HTR-8/SVneo (cell line): ENCODE results near the gene INPP5K.
A peak's percentile ranks its signal among the peaks of the same experiment; 100 is the strongest.
"Not testable (repeated sequence)": the region's sequence is repeated elsewhere in the genome, so short reads cannot be mapped to it uniquely, and the experiment has no call there.

Source experiments
- DNase-seq: peaks from one replicate; pipeline ENCODE4 v3.0.0; 2011; ENCODE audit warnings: low spot score, mixed read lengths; ENCODE audit not compliant: insufficient read length
- FAIRE-seq: peaks from 2 replicates; lab custom pipeline; 2011; peaks lifted over from hg19 to GRCh38; lab: Jason Lieb, UNC

Gene INPP5K

GRCh38 chr17:1516388-1517161 is at the start of gene INPP5K:
TSS of gene INPP5K (minus strand) at chr17:1516612. CDS start at chr17:1516499, 113 bp downstream.
- DNase-seq (peak; percentile 99), FAIRE-seq (peak; percentile 100)

DNA sequence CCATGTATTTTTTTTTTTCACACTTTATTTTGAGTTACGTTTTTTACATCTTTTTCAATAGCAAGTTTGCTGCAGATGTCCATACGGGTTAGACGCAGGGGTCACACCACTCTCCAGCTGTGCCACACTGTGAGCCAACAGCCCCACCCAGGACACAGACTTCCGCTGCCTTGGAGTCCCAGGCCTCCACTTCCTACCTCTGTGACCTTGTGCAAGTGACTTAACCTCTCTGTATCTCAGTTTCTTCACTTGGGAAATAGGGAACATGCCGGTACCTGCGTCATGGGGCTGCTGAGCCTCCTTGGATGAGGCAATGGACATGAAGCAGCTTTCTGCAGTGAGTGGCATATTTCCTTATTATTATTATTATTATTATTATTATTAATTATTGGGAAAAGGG is 49.5 kb upstream of the INPP5K start:
- FAIRE-seq (no peak), DNase-seq (no peak)

DNA sequence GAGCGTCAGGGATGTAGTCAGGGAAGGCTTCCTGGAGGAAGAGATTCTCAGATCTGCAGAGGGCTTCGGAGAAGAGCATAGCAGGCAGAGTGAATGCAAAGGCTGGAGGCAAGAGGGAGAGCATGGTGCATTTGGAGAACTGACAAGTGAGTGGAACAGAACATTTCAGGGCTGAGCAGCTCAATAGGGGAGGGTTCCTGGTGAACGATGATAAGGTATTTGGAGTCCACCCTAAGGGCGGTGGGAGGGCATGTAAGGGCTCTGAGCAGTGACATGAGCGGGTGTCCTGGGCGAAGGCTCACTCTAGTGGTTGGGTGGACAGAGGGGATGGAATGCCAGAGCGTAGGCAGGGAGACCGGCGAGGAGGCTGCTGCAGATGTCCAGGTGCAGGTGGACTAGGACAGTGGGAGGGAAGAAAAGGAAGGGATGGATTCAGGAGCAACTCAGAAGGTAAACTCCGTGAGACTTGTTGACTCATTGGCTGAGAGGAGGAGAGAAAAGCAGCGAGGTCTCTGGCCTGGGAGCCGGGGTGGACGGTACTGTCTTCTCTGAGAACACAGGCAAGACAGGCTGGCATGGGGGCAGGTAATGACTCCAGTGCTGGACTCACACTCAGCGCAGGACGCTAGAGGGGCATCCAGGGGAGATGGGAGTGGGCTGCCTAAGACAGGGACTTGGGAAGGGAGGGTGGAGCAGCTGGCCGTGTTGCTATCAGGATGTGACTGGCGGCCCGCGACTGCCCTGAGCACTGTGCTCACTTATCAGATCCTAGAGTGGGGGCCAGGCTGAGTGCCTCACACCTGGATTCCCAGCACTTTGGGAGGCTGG is 47.6 kb upstream of the INPP5K start:
- DNase-seq (no peak), FAIRE-seq (no peak)

DNA sequence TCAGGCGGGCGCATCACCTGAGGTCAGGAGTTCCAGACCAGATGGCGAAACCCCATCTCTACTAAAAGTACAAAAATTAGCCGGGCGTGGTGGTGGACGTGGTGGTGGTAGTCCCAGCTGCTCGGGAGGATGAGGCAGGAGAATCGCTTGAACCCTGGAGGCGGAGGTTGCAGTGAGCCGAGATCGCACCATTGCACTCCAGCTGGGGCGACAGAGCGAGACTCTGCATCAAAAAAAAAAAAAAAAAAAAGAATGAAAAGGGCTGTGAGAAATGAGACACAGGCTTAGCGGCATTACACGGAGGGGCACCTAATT is 47.0 kb upstream of the INPP5K start:
- not testable (repeated sequence) for DNase-seq, FAIRE-seq

DNA sequence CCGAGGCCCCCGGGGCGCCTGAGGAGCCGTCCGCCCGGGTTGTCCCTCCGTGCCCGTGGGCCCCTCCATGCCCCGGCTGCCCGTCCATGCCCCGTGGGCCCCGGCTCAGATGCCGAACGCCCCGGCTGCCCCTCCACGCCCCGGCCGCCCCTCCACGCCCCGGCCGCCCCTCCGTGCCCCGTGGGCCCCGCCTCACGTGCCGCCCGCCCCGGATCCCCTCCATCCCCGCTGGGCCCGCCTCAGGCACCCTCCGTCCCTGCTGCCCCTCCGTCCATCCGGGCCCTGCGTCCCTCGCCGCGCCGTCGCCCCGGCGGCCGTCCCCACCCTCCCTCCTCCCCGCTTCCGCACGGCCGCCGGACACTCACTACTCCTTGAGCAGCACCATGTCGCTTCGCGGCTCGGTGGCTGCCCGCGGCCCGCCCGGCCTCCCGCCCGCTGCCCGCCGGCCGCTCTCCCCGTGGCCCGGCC is 45.8 kb upstream of the INPP5K start:
- no peak for FAIRE-seq
- peak; percentile 51 for DNase-seq

- FAIRE-seq (no peak), DNase-seq (peak; percentile 36)
These were observed 45.2 kb upstream of the INPP5K start for GRCh38 chr17:1561420-1562175.

DNA sequence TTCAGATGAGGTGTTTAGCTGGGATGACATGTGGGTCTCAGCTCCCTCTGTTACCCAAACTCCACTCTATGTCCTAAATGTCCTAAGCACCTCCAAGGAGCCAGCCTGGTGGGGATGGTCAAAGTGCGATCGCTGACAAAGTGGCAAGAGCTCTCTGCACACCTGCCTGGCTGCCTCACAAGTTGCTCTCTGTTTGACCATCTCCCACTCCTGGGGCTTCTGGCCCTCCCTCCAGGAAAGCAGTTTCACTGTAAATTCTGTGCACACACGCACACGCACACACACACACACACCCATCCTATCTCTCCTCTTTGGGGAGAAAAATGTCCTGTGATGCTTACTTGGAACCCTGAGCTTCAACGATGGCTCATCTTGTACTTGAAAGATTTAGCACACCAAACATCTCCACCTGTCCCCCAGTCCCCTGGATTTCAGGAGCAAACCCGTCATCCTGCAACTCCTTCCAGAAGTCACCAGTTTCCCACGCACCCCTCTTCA is 44.5 kb upstream of the INPP5K start:
- DNase-seq, result no peak
- peak; percentile 63 for FAIRE-seq

DNA sequence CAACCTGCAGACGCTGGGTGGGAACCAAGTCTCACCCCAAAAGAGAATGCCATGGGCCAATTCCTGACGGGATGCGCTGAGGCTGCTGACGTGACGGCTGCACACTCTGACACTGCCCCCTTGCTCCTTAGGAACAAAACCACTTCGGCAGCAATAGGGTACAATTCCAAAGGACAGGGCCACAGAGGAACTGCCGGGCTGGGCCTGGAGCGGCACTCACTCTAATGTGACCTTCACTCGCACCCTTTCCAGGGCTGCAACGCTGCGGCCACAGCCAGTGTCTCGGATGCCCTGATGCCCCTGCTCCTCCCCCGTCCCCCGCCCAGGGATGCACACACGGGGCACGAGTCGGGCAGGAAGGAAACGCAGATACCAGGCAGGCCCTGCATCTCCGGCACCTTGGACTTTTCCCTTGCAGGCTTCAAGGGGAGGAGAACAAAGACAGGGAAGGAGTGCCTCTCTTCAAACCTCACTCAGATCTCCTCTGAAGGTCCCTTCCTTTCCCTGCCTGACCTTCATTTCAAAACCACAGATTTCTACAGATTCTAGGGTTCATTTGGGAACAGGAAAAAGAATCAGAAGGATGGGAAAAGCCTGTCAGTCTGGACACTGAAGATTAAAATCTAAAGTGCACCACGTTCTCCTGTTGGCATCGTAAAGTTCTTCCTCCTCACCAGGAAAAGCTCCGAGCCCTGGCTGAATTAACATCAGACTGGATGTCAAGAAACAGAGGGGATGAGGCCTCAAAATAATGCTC is 43.9 kb upstream of the INPP5K start:
- no peak for FAIRE-seq
- DNase-seq, result no peak

GRCh38 chr17:1559047-1560043 is 42.9 kb upstream of the INPP5K start:
- FAIRE-seq (no peak), DNase-seq (no peak)

DNA sequence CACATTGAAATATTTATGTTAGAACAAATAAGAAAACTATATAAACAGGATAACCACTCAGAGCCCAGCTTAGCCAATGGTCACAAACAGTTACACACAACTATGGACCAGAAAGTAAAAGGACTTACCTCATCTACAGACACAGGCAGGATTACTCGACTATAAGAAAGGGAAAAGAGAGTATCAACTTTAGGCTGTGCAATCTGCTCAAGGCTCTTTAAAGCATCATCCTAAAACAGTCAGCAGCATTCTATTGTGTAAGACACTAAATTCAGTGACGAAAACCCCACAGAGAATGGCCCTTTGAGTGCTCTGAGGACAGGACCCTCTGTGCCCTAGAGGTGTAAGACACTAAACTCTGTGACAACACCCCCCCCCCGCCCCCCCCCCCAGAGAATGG is 42.0 kb upstream of the INPP5K start:
- DNase-seq (no peak), FAIRE-seq (no peak)

GRCh38 chr17:1557355-1558095 is 41.1 kb upstream of the INPP5K start:
- FAIRE-seq (no peak), DNase-seq (no peak)

DNA sequence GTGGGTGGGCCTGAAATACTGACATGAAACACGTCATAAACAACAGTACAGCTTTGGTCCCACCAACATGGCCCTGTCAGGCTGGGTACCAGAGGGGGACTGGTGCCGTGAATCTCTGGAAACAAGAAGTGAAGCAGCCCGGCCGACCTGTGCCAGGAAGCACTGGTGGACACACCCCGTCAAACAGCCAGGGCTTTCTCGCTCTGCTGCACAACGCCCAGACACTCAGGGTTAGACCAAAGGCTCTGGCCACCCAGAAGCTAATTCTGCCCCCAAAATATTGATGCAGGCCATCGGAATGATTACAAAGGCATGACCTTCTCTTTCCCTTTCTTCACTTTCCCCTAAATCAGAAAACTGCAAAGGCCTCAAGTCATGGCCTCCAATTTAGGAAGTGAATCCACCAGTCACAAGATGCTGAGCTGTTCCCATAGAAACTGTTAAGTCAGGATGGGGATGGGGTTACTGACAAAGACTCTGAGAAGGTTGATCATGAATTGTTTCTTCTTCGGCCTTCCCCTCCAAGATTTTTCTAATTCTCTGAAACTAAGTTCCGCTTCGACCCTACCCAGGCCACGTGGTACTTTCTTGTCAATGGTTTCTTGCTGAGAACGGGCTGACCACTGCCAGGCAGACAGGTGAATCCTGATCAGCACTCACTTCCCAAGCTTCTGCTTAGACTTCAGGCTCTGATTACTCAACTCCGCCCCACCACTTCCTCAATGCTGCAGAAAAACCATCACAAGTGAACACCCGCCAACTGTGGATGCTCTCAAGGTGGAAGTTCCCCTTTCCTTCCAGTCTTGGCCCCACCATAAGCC is 39.4 kb upstream of the INPP5K start:
- FAIRE-seq, result no peak
- DNase-seq, result no peak

DNA sequence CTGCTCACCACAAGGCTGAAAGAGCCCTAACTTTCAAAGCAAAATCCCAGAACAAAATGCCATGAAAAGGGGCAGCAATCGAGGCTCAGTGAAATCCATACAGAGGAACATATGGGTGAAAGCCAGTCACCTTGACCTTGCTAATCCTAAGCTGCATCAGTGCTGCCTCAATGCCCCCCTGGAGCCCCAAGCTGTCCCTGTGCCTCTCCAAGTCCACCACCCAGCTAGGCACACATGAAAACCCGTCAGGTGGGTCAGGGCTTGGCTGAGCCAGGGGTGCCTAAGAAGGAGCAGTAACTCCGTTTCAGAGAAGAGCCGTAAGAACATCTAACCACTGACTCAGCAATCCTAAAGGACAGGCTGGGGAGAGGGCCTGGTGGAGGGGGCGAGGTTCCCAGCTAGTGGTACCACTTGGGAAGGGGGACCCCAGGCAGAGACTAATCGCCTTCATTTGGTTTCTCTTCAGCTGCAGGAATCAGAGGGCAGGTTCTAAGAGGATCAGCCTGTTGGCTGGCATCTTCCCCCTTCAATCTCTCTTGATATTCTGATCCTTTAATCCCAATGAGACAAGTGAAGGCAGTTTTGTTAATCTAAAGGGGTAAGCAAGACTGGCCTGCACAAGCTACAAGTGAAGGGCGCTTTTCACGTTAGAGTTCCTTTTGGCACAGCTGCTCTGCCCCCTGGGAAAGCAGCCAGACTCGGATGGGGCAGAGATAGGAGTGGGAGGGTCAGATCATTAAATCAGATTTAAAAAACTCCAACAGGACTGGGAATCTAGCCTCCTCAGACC is 38.5 kb upstream of the INPP5K start:
- no peak for FAIRE-seq
- DNase-seq, result no peak

GRCh38 chr17:1553354-1554266 is 37.2 kb upstream of the INPP5K start:
- FAIRE-seq (no peak), DNase-seq (no peak)

GRCh38 chr17:1552932-1553331 is 36.5 kb upstream of the INPP5K start:
- DNase-seq (no peak), FAIRE-seq (no peak)
